WTC11 (cell line): ENCODE data around the gene ALX4. TPM values are rescaled to one million over a fixed set of nuclear protein-coding genes. Genes with fewer than 3 reads are reported as not detected.

Source experiments
- ATAC-seq: fragments of 200-7000 bp; cut with Tn5 transposase; 2 replicates; pipeline ENCODE4 v1.10.0; 2021; ENCODE audit warnings: mild to moderate bottlenecking, moderate library complexity
- CTCF ChIA-PET: fragments of 300-600 bp; sonication (Branson Sonifier 250); formaldehyde crosslinking; loops from one replicate; lab custom pipeline; 2021; ENCODE audit warnings: antibody characterized with exemption; lab: Charles Lee
- POLR2A ChIA-PET: fragments of 350-600 bp; sonication (Branson Sonifier 250); formaldehyde crosslinking; loops from one replicate; lab custom pipeline; 2021; ENCODE audit warnings: antibody characterized with exemption; lab: Charles Lee
- DNase-seq: peaks from one replicate; pipeline ENCODE4 v3.0.0; 2021; ENCODE audit warnings: low spot score
- H3K27ac Mint-ChIP-seq: 2 replicates; pipeline ENCODE4 v1.8.0; 2021; ENCODE audit warnings: mixed read lengths
- H3K27me3 Mint-ChIP-seq: 2 replicates; pipeline ENCODE4 v1.8.0; 2021; ENCODE audit warnings: low read depth, mild to moderate bottlenecking, moderate library complexity, mixed read lengths
- H3K36me3 Mint-ChIP-seq: 2 replicates; pipeline ENCODE4 v1.8.0; 2021; ENCODE audit warnings: mixed read lengths
- H3K4me1 Mint-ChIP-seq: 2 replicates; pipeline ENCODE4 v1.8.0; 2022; ENCODE audit warnings: mixed read lengths
- H3K4me3 Mint-ChIP-seq: 2 replicates; pipeline ENCODE4 v1.8.0; 2021; ENCODE audit warnings: mild to moderate bottlenecking, moderate library complexity, mixed read lengths
- H3K9me3 Mint-ChIP-seq: 2 replicates; pipeline ENCODE4 v1.8.0; 2021; ENCODE audit warnings: mixed read lengths
- CREM ChIP-seq: sonication (generic); formaldehyde crosslinking; IDR thresholded peaks from 2 replicates; pipeline ENCODE4 v1.8.1; 2022; ENCODE audit warnings: mild to moderate bottlenecking, missing genetic modification reagents, moderate library complexity
- ETV6 ChIP-seq: sonication (generic); formaldehyde crosslinking; IDR thresholded peaks from 2 replicates; pipeline ENCODE4 v1.8.1; 2022; ENCODE audit warnings: mild to moderate bottlenecking, missing genetic modification reagents
- FOXP1 ChIP-seq: sonication (generic); formaldehyde crosslinking; IDR thresholded peaks from 2 replicates; pipeline ENCODE4 v1.8.0; 2022; ENCODE audit warnings: missing genetic modification reagents, mild to moderate bottlenecking, moderate library complexity, borderline replicate concordance
- GABPB1 ChIP-seq: sonication (generic); formaldehyde crosslinking; IDR thresholded peaks from 2 replicates; pipeline ENCODE4 v1.8.1; 2023; ENCODE audit warnings: mild to moderate bottlenecking, missing genetic modification reagents
- JAZF1 ChIP-seq: fragments of 250-450 bp; sonication (Bioruptor Pico); IDR thresholded peaks from 2 replicates; pipeline ENCODE4 v1.9.0; 2021; ENCODE audit warnings: moderate library complexity, mild to moderate bottlenecking, inconsistent platforms
- NFE2L1 ChIP-seq: sonication (generic); formaldehyde crosslinking; IDR thresholded peaks from 2 replicates; pipeline ENCODE4 v1.8.1; 2023; ENCODE audit warnings: missing genetic modification reagents
- TEAD1 ChIP-seq: sonication (generic); formaldehyde crosslinking; IDR thresholded peaks from 2 replicates; pipeline ENCODE4 v1.8.0; 2022; ENCODE audit warnings: mild to moderate bottlenecking, missing genetic modification reagents
- ZNF121 ChIP-seq: sonication (generic); formaldehyde crosslinking; IDR thresholded peaks from 2 replicates; pipeline ENCODE4 v1.8.0; 2023; ENCODE audit warnings: missing genetic modification reagents
- ZNF416 ChIP-seq: fragments of 250-450 bp; sonication (Bioruptor Pico); IDR thresholded peaks from 2 replicates; pipeline ENCODE4 v1.9.0; 2021; ENCODE audit warnings: mild to moderate bottlenecking, inconsistent platforms
- total RNA-seq: library from RNA; stranded (reverse); gene quantifications from 3 replicates; pipeline ENCODE4 v1.2.3, GENCODE V29; 2021
- TF ChIP-seq, protein P1 (sequence below): sonication (generic); formaldehyde crosslinking; IDR thresholded peaks from 2 replicates; pipeline ENCODE4 v1.8.1; 2023; ENCODE audit warnings: mild to moderate bottlenecking, missing genetic modification reagents, borderline replicate concordance
- TF ChIP-seq, protein P2 (sequence below): sonication (generic); formaldehyde crosslinking; IDR thresholded peaks from 2 replicates; pipeline ENCODE4 v1.8.1; 2023; ENCODE audit warnings: mild to moderate bottlenecking, missing genetic modification reagents, moderate library complexity
- TF ChIP-seq, protein P3 (sequence below): sonication (generic); formaldehyde crosslinking; IDR thresholded peaks from 2 replicates; pipeline ENCODE4 v1.8.1; 2023; ENCODE audit warnings: mild to moderate bottlenecking, missing genetic modification reagents, moderate library complexity
- TF ChIP-seq, protein P4 (sequence below): sonication (generic); formaldehyde crosslinking; IDR thresholded peaks from 2 replicates; pipeline ENCODE4 v1.8.0; 2023; ENCODE audit warnings: missing genetic modification reagents, mild to moderate bottlenecking, borderline replicate concordance
- TF ChIP-seq, protein P5 (sequence below): sonication (generic); formaldehyde crosslinking; IDR thresholded peaks from 2 replicates; pipeline ENCODE4 v1.8.1; 2022; ENCODE audit warnings: low read depth, missing genetic modification reagents, borderline replicate concordance
- TF ChIP-seq, protein P6 (sequence below): sonication (generic); formaldehyde crosslinking; IDR thresholded peaks from 2 replicates; pipeline ENCODE4 v1.8.1; 2023; ENCODE audit warnings: mild to moderate bottlenecking, missing genetic modification reagents
- TF ChIP-seq, protein P7 (sequence below): fragments of 250-450 bp; sonication (Bioruptor Pico); IDR thresholded peaks from 2 replicates; pipeline ENCODE4 v2.1.2; 2022; ENCODE audit warnings: mild to moderate bottlenecking, moderate library complexity

Gene ALX4
- total RNA-seq, 1 experiment from 2014 or later: not detected

DNA sequence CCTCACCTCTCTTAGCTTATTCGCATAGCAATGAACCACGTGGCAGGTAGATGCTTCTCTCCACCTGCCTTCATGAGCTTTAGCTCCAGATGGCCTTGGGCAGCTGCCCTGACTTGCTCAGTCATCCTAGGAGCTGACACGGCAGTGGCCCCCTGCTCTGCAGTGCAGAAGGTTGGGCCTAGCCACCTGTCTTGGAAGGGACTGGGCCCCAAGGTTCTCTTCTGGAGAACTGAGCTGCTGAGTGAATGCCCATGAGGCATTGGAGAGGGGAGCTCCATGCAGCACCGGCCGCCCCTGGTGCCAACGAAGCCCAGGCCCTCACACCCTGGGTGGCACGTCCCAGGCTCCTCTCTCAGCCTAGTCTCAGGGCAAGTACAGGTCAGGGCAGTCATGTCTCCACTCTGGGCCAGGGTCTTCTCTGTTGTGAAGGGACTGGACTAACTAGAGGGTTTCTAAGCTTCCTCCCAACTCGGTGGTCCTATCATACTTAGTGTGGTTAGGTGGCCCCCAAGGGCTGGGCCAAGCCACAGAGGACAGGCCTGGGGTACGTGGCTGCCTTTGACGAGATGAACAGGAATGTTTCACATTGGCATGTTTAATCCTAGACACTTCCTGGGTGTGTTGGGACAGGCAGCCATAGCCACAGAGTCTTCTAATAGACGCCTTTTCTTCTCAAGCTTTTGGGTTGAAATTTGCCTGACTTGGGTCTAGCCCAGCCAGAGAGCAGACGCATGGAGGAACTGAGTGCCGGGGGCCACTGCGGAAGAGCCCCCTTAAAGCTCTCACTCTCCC, 47.9 kb downstream of the ALX4 start:
- ChIA-PET POLR2A (no interaction called here), CTCF (interaction anchor here (1.7 kb wide), 1 partner anchor 129 kb away, joined by 7 read pairs; no protein-coding TSS in a partner anchor)
- no peaks in the 10 kb centered on the region for H3K4me1 Mint-ChIP-seq
- no peaks in the 10 kb centered on the region for H3K36me3 Mint-ChIP-seq
- H3K4me3 Mint-ChIP-seq: no peak overlapping the region
- no peaks in the 10 kb centered on the region for H3K9me3 Mint-ChIP-seq
- ATAC-seq (no peak), DNase-seq (no peak)
- TF ChIP-seq ZNF121 (CRISPR knock-in tag) (no peak), GABPB1 (CRISPR knock-in tag) (no peak), NFE2L1 (CRISPR knock-in tag) (no peak), CREM (CRISPR knock-in tag) (no peak), TEAD1 (CRISPR knock-in tag) (no peak), FOXP1 (CRISPR knock-in tag) (no peak), ETV6 (CRISPR knock-in tag) (no peak), ZNF416 (CRISPR knock-in tag) (no peak), JAZF1 (CRISPR knock-in tag) (no peak)
- TF ChIP-seq, protein P1, sequence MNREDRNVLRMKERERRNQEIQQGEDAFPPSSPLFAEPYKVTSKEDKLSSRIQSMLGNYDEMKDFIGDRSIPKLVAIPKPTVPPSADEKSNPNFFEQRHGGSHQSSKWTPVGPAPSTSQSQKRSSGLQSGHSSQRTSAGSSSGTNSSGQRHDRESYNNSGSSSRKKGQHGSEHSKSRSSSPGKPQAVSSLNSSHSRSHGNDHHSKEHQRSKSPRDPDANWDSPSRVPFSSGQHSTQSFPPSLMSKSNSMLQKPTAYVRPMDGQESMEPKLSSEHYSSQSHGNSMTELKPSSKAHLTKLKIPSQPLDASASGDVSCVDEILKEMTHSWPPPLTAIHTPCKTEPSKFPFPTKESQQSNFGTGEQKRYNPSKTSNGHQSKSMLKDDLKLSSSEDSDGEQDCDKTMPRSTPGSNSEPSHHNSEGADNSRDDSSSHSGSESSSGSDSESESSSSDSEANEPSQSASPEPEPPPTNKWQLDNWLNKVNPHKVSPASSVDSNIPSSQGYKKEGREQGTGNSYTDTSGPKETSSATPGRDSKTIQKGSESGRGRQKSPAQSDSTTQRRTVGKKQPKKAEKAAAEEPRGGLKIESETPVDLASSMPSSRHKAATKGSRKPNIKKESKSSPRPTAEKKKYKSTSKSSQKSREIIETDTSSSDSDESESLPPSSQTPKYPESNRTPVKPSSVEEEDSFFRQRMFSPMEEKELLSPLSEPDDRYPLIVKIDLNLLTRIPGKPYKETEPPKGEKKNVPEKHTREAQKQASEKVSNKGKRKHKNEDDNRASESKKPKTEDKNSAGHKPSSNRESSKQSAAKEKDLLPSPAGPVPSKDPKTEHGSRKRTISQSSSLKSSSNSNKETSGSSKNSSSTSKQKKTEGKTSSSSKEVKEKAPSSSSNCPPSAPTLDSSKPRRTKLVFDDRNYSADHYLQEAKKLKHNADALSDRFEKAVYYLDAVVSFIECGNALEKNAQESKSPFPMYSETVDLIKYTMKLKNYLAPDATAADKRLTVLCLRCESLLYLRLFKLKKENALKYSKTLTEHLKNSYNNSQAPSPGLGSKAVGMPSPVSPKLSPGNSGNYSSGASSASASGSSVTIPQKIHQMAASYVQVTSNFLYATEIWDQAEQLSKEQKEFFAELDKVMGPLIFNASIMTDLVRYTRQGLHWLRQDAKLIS: no peak
- TF ChIP-seq, protein P2, sequence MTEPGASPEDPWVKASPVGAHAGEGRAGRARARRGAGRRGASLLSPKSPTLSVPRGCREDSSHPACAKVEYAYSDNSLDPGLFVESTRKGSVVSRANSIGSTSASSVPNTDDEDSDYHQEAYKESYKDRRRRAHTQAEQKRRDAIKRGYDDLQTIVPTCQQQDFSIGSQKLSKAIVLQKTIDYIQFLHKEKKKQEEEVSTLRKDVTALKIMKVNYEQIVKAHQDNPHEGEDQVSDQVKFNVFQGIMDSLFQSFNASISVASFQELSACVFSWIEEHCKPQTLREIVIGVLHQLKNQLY: no peak
- TF ChIP-seq, protein P3, sequence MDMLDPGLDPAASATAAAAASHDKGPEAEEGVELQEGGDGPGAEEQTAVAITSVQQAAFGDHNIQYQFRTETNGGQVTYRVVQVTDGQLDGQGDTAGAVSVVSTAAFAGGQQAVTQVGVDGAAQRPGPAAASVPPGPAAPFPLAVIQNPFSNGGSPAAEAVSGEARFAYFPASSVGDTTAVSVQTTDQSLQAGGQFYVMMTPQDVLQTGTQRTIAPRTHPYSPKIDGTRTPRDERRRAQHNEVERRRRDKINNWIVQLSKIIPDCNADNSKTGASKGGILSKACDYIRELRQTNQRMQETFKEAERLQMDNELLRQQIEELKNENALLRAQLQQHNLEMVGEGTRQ: no peak
- TF ChIP-seq, protein P4, sequence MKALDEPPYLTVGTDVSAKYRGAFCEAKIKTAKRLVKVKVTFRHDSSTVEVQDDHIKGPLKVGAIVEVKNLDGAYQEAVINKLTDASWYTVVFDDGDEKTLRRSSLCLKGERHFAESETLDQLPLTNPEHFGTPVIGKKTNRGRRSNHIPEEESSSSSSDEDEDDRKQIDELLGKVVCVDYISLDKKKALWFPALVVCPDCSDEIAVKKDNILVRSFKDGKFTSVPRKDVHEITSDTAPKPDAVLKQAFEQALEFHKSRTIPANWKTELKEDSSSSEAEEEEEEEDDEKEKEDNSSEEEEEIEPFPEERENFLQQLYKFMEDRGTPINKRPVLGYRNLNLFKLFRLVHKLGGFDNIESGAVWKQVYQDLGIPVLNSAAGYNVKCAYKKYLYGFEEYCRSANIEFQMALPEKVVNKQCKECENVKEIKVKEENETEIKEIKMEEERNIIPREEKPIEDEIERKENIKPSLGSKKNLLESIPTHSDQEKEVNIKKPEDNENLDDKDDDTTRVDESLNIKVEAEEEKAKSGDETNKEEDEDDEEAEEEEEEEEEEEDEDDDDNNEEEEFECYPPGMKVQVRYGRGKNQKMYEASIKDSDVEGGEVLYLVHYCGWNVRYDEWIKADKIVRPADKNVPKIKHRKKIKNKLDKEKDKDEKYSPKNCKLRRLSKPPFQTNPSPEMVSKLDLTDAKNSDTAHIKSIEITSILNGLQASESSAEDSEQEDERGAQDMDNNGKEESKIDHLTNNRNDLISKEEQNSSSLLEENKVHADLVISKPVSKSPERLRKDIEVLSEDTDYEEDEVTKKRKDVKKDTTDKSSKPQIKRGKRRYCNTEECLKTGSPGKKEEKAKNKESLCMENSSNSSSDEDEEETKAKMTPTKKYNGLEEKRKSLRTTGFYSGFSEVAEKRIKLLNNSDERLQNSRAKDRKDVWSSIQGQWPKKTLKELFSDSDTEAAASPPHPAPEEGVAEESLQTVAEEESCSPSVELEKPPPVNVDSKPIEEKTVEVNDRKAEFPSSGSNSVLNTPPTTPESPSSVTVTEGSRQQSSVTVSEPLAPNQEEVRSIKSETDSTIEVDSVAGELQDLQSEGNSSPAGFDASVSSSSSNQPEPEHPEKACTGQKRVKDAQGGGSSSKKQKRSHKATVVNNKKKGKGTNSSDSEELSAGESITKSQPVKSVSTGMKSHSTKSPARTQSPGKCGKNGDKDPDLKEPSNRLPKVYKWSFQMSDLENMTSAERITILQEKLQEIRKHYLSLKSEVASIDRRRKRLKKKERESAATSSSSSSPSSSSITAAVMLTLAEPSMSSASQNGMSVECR (CRISPR knock-in tag): no peak
- TF ChIP-seq, protein P5, sequence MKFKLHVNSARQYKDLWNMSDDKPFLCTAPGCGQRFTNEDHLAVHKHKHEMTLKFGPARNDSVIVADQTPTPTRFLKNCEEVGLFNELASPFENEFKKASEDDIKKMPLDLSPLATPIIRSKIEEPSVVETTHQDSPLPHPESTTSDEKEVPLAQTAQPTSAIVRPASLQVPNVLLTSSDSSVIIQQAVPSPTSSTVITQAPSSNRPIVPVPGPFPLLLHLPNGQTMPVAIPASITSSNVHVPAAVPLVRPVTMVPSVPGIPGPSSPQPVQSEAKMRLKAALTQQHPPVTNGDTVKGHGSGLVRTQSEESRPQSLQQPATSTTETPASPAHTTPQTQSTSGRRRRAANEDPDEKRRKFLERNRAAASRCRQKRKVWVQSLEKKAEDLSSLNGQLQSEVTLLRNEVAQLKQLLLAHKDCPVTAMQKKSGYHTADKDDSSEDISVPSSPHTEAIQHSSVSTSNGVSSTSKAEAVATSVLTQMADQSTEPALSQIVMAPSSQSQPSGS (CRISPR knock-in tag): no peak
- TF ChIP-seq, protein P6, sequence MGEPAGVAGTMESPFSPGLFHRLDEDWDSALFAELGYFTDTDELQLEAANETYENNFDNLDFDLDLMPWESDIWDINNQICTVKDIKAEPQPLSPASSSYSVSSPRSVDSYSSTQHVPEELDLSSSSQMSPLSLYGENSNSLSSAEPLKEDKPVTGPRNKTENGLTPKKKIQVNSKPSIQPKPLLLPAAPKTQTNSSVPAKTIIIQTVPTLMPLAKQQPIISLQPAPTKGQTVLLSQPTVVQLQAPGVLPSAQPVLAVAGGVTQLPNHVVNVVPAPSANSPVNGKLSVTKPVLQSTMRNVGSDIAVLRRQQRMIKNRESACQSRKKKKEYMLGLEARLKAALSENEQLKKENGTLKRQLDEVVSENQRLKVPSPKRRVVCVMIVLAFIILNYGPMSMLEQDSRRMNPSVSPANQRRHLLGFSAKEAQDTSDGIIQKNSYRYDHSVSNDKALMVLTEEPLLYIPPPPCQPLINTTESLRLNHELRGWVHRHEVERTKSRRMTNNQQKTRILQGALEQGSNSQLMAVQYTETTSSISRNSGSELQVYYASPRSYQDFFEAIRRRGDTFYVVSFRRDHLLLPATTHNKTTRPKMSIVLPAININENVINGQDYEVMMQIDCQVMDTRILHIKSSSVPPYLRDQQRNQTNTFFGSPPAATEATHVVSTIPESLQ (CRISPR knock-in tag): no peak
- TF ChIP-seq, protein P7, sequence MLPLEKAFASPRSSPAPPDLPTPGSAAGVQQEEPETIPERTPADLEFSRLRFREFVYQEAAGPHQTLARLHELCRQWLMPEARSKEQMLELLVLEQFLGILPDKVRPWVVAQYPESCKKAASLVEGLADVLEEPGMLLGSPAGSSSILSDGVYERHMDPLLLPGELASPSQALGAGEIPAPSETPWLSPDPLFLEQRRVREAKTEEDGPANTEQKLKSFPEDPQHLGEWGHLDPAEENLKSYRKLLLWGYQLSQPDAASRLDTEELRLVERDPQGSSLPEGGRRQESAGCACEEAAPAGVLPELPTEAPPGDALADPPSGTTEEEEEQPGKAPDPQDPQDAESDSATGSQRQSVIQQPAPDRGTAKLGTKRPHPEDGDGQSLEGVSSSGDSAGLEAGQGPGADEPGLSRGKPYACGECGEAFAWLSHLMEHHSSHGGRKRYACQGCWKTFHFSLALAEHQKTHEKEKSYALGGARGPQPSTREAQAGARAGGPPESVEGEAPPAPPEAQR (CRISPR knock-in tag): no peak
- H3K27ac Mint-ChIP-seq: no peak overlapping the region
- H3K27me3 Mint-ChIP-seq: peaks cover 2% of the 10 kb centered on the region; the same call in 1 of the 2 replicates
